MCF 10A (cell line): ENCODE data around the gene EDC4. TPM values are rescaled to one million over a fixed set of nuclear protein-coding genes. Genes with fewer than 3 reads are reported as not detected.

Experiments
- Bru-seq: library from RNA; stranded (reverse); fragments of 400-500 nt; gene quantifications from one replicate; lab custom pipeline; 2021; lab: Mats Ljungman, UMichigan
- BruChase-seq, 2 experiments: library from RNA; stranded (reverse); fragments of 400-500 nt; gene quantifications; one replicate each; lab custom pipeline; 2021; lab: Mats Ljungman, UMichigan
- BruUV-seq: library from RNA; stranded (reverse); fragments of 400-500 nt; replicated peaks from 2 replicates; lab custom pipeline; 2021; lab: Mats Ljungman, UMichigan
- CTCF ChIA-PET: fragments of 300-600 bp; sonication (Branson Sonifier 250); formaldehyde crosslinking; extraction: SDS; loops from one replicate; lab custom pipeline; 2021; ENCODE audit warnings: antibody characterized with exemption, inconsistent platforms; lab: Yijun Ruan, JAX
- POLR2A ChIA-PET: fragments of 300-600, 350-650 bp; sonication (Branson Sonifier 250); formaldehyde crosslinking; extraction: SDS; loops from one replicate; lab custom pipeline; 2020; ENCODE audit warnings: antibody characterized with exemption, inconsistent platforms; lab: Yijun Ruan, JAX
- DNase-seq: peaks from one replicate; pipeline ENCODE4 v3.0.0-alpha.2; 2018; ENCODE audit not compliant: unreplicated experiment
- H3K27ac Mint-ChIP-seq: one replicate; pipeline ENCODE4 v1.8.0; 2022; ENCODE audit warnings: mild to moderate bottlenecking, low read depth, mixed read lengths; ENCODE audit not compliant: unreplicated experiment
- H3K27me3 Mint-ChIP-seq: one replicate; pipeline ENCODE4 v1.8.0; 2022; ENCODE audit warnings: mixed read lengths; ENCODE audit not compliant: insufficient read depth, unreplicated experiment
- H3K36me3 Mint-ChIP-seq: one replicate; pipeline ENCODE4 v1.8.0; 2022; ENCODE audit warnings: mild to moderate bottlenecking, moderate library complexity, mixed read lengths; ENCODE audit not compliant: insufficient read depth, unreplicated experiment
- H3K4me1 Mint-ChIP-seq: one replicate; pipeline ENCODE4 v1.8.0; 2022; ENCODE audit warnings: mixed read lengths; ENCODE audit not compliant: insufficient read depth, unreplicated experiment
- H3K4me3 Mint-ChIP-seq: one replicate; pipeline ENCODE4 v1.8.0; 2022; ENCODE audit warnings: mild to moderate bottlenecking, moderate library complexity, mixed read lengths; ENCODE audit not compliant: unreplicated experiment
- H3K9me3 Mint-ChIP-seq: one replicate; pipeline ENCODE4 v1.8.0; 2022; ENCODE audit warnings: mixed read lengths; ENCODE audit not compliant: unreplicated experiment
- CTCF ChIP-seq: fragments of 200-600 bp; IDR thresholded peaks from one replicate; pipeline ENCODE4 v1.8.0; 2022; ENCODE audit warnings: antibody characterized with exemption, mild to moderate bottlenecking; ENCODE audit not compliant: unreplicated experiment
- intact Hi-C: fragments of 100-400 bp; cut with micrococcal nuclease; formaldehyde crosslinking; loops from 2 replicates; pipeline ENCODE4 v1.14.1; 2022
- long read RNA-seq: library from polyadenylated mRNA; stranded (forward); transcript quantifications from one replicate; pipeline ENCODE4 v2.0.0, GENCODE V29; 2022
- total RNA-seq: library from RNA; stranded (reverse); gene quantifications from 2 replicates; pipeline ENCODE4 v1.2.3, GENCODE V29; 2022

Gene EDC4, protein sequence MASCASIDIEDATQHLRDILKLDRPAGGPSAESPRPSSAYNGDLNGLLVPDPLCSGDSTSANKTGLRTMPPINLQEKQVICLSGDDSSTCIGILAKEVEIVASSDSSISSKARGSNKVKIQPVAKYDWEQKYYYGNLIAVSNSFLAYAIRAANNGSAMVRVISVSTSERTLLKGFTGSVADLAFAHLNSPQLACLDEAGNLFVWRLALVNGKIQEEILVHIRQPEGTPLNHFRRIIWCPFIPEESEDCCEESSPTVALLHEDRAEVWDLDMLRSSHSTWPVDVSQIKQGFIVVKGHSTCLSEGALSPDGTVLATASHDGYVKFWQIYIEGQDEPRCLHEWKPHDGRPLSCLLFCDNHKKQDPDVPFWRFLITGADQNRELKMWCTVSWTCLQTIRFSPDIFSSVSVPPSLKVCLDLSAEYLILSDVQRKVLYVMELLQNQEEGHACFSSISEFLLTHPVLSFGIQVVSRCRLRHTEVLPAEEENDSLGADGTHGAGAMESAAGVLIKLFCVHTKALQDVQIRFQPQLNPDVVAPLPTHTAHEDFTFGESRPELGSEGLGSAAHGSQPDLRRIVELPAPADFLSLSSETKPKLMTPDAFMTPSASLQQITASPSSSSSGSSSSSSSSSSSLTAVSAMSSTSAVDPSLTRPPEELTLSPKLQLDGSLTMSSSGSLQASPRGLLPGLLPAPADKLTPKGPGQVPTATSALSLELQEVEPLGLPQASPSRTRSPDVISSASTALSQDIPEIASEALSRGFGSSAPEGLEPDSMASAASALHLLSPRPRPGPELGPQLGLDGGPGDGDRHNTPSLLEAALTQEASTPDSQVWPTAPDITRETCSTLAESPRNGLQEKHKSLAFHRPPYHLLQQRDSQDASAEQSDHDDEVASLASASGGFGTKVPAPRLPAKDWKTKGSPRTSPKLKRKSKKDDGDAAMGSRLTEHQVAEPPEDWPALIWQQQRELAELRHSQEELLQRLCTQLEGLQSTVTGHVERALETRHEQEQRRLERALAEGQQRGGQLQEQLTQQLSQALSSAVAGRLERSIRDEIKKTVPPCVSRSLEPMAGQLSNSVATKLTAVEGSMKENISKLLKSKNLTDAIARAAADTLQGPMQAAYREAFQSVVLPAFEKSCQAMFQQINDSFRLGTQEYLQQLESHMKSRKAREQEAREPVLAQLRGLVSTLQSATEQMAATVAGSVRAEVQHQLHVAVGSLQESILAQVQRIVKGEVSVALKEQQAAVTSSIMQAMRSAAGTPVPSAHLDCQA (N-terminal part only)
- total RNA-seq (50.9 and 51.3 TPM in 2 replicates), Bru-seq, nascent RNA (percentile 59 among the genes with signal in this experiment), BruChase-seq, experiment 1, labeled RNA remaining after a 6-hour chase (percentile 86 among the genes with signal in this experiment), BruChase-seq, experiment 2, labeled RNA remaining after a 2-hour chase (percentile 69 among the genes with signal in this experiment)
- long read RNA-seq, full-length matches to known transcripts, result 71 of 122 reads
- long read RNA-seq, partial matches to known transcripts, result 17 of 122 reads
- long read RNA-seq, other reads (novel, unspliced or antisense), result 34 of 122 reads

DNA sequence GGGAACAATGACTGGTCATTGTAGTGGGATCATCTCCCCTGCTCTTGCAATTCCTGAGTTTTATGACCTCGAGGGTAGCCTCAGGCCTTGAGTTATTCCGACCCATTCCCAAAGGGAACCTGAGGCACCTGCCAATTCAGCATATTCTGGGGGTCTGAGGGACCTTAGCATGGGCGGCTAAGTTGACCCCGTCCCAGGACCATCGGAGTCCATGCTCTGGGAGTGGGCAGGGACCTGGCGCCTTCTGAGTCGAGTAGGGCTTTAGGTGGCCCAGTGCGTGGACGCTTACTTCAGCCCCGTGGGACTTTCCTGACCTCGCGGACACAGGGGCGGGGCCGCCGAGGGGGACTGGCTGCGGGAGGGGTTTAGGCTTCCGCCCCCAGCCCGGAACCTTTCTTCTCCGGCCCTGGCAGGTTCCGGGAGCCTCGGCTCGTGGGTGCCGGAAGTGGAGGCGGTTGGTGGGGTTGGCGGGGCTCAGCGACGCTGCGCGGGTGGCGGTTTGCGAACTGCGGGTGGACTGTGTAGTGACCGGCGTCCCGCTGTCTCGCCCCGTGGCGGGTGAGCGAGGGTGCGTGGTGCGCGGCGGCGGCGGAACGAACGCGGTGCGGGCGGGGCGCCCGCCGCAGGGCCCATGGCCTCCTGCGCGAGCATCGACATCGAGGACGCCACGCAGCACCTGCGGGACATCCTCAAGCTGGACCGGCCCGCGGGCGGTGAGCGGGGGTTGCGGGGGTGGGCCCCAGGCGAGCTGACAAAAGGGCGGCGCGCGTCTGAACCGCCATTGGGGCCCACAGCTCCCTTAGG, at the start of gene EDC4:
Gene EDC4 (plus strand): TSS at position 422 of the 804 bp plus-strand sequence. CDS start 210 bp downstream, at position 632.
- no peaks in the 10 kb centered on the region for H3K9me3 Mint-ChIP-seq
- intact Hi-C loops, result no loop called here
- ChIA-PET CTCF (interaction anchor here (0.7 to 2.9 kb wide), 6 partner anchors 10 to 65 kb away, joined by 3 to 44 read pairs (median 4); partner anchors contain the start of gene NRN1L), POLR2A (interaction anchor here (0.6 to 3.1 kb wide), 11 partner anchors 10 to 1466 kb away, joined by 3 to 27 read pairs (median 6); partner anchors contain the start of genes ATP6V0D1, GFOD2, NRN1L and NUTF2)
- peak; percentile 71 for DNase-seq
- peak within 1 kb of the TSS; percentile 94 for H3K27ac Mint-ChIP-seq
- peaks cover 34% of the 10 kb centered on the region for H3K4me1 Mint-ChIP-seq
- no peak for TF ChIP-seq CTCF
- no TSS peak for BruUV-seq
- no peaks in the 10 kb centered on the region for H3K27me3 Mint-ChIP-seq
- H3K4me3 Mint-ChIP-seq, result peak within 1 kb of the TSS; percentile 89
- peaks cover 71% of the 10 kb centered on the region for H3K36me3 Mint-ChIP-seq

DNA sequence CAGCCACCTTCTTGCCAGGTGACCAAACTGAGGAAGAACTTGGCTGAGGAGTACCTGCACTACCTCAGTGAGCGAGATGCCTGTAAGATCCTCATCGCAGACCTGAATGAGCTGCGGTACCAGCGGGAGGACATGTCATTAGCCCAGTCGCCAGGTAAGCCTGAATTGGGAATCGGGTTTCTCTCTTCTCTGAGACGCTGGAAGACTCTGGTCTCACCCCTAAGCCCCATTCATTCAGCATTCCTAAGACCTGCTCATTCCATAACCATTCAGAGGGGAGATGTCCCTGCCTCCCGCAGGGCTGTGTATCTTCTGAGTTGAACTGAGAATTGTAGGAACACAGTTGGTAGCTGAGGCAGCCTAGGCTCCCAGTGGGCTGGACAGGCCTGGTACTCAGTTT, 47.7 kb upstream of the EDC4 start:
- H3K27me3 Mint-ChIP-seq, result no peaks in the 10 kb centered on the region
- no peaks in the 10 kb centered on the region for H3K9me3 Mint-ChIP-seq
- CTCF ChIA-PET, result interaction anchor here (0.6 to 3.7 kb wide), 5 partner anchors 9 to 330 kb away, joined by 3 to 34 read pairs (median 3); no protein-coding TSS in a partner anchor
- H3K36me3 Mint-ChIP-seq, result no peaks in the 10 kb centered on the region
- no peaks in the 10 kb centered on the region for H3K4me1 Mint-ChIP-seq
- H3K4me3 Mint-ChIP-seq, result no peak overlapping the region
- no TSS peak for BruUV-seq
- no peak for TF ChIP-seq CTCF
- POLR2A ChIA-PET, result no interaction called here
- no peak for DNase-seq
- intact Hi-C loops, result no loop called here
- no peak overlapping the region for H3K27ac Mint-ChIP-seq

- H3K9me3 Mint-ChIP-seq, result no peaks in the 10 kb centered on the region
- POLR2A ChIA-PET, result interaction anchor here (0.6 to 1.8 kb wide), 2 partner anchors 110 to 122 kb away, joined by 5 read pairs; partner anchors contain the start of gene PSMB10
- CTCF ChIA-PET, result interaction anchor here (0.6 to 3.7 kb wide), 4 partner anchors 10 to 139 kb away, joined by 3 to 34 read pairs (median 4); no protein-coding TSS in a partner anchor
- DNase-seq, result no peak
- H3K4me1 Mint-ChIP-seq, result no peaks in the 10 kb centered on the region
- no peak overlapping the region for H3K4me3 Mint-ChIP-seq
- H3K27me3 Mint-ChIP-seq, result no peaks in the 10 kb centered on the region
- peaks cover 6% of the 10 kb centered on the region for H3K36me3 Mint-ChIP-seq
- intact Hi-C loops, result no loop called here
- no TSS peak for BruUV-seq
- no peak overlapping the region for H3K27ac Mint-ChIP-seq
- no peak for TF ChIP-seq CTCF
Observed at GRCh38 chr16:67825906-67826305, 46.9 kb upstream of the EDC4 start.
